Measurements from ENCODE around the gene PLCB2. TPM values are rescaled to one million over a fixed set of nuclear protein-coding genes. Genes with fewer than 3 reads are reported as not detected.

Gene PLCB2
- total RNA-seq, 1 donor from 2014 or later = 8.7 TPM

DNA sequence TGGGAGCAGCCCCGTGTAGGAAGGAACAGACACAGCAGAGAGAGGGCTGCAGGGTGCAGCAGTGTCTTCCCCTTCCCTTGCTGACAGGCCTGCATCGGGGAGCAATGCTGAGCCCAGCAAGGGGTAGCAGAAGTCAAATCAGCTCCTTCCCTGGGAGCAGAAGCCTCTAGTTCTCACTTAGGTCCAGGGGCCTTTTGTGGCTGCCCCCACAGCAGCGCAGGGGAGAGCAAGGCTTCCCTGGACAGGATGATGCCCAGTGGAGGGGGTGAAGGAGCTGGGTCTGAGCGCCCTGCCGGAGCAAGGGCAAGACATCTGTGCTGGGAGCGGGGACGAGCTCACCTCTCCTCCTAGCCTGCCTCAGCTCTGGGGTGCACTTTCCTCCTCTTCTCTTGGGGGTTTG lies 827 bp downstream of the PLCB2 start:
- Mint-ChIP-seq H3K27ac (ENCODE audit: unreplicated experiment) (no peak overlapping the region), H3K4me3 (no peak overlapping the region), H3K4me1 (peaks cover 9% of the 10 kb centered on the region), H3K9me3 (no peaks in the 10 kb centered on the region), H3K27me3 (ENCODE audit: low read depth) (peaks cover 20% of the 10 kb centered on the region), H3K36me3 (ENCODE audit: low read depth) (no peaks in the 10 kb centered on the region)
- DNase-seq (ENCODE audit: low read depth, low spot score) = no peak
- TF ChIP-seq, protein P1, sequence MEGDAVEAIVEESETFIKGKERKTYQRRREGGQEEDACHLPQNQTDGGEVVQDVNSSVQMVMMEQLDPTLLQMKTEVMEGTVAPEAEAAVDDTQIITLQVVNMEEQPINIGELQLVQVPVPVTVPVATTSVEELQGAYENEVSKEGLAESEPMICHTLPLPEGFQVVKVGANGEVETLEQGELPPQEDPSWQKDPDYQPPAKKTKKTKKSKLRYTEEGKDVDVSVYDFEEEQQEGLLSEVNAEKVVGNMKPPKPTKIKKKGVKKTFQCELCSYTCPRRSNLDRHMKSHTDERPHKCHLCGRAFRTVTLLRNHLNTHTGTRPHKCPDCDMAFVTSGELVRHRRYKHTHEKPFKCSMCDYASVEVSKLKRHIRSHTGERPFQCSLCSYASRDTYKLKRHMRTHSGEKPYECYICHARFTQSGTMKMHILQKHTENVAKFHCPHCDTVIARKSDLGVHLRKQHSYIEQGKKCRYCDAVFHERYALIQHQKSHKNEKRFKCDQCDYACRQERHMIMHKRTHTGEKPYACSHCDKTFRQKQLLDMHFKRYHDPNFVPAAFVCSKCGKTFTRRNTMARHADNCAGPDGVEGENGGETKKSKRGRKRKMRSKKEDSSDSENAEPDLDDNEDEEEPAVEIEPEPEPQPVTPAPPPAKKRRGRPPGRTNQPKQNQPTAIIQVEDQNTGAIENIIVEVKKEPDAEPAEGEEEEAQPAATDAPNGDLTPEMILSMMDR (conservative IDR thresholded peaks at IDR 0.05) = no peak

DNA sequence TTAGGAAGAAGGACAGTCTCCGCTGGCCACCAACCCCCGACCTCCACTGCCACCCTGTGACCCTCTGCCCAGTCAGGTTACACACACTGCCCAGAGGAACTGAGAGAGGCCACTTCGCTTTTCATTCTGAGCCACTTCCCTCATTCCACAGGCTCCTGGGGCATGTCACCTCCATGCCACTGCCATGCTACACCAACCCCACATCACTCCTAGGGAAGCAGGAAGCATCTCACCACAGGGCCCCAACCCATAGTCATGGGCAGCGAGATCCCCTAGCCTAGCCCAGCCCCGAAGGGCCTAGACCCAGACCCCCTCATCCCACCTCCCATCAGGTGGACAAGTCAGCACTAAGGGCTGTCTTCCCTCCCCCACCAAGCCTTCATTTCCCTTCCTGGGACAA lies 1.4 kb downstream of the PLCB2 start:
- Mint-ChIP-seq H3K27me3 (ENCODE audit: low read depth) (peaks cover 14% of the 10 kb centered on the region), H3K9me3 (no peaks in the 10 kb centered on the region), H3K4me1 (peaks cover 9% of the 10 kb centered on the region), H3K4me3 (no peak overlapping the region), H3K27ac (ENCODE audit: unreplicated experiment) (no peak overlapping the region), H3K36me3 (ENCODE audit: low read depth) (no peaks in the 10 kb centered on the region)
- no peak for DNase-seq (ENCODE audit: low read depth, low spot score)
- TF ChIP-seq, protein P1 (conservative IDR thresholded peaks at IDR 0.05) = no peak

DNA sequence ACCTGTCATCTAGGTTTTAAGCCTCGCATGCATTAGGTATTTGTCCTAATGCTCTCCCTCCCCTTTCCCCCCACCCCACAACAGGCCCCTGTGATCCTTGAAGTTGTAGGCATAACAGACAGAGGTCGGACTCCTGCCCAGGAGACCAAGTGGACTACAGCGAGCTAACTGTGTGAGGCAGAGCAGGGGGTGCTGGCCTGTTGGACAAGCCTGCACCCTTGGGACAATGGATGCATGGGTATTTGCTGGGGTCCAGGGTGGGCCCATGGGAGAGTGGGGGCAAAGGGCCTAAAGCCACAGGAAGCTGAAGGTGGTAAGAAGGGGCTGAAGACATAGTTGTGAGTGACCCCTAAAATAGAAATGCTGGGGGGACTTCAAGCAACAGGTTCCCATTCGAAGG lies 2.5 kb downstream of the PLCB2 start:
- Mint-ChIP-seq H3K4me1 (peaks cover 9% of the 10 kb centered on the region), H3K9me3 (no peaks in the 10 kb centered on the region), H3K4me3 (no peak overlapping the region)

DNA sequence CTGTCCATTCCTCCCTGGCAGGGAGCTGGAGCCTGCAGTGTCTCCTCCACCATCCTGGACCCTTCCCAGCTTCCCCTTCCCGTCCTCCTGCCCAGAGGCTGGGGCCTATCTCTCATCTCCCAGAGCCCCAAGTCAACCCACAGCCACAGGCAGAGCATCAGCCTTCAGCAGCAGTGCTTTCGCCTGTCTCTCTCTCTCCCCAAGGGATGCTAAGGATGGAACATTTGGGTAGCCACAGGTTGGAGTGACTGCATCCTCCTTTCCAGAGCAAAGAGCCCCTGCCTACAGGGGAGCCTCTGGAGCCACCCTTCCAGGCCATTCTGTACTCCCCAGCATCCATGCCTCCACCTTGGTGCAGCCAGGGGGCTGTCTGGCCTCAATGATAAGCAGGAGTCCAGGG lies 4.2 kb downstream of the PLCB2 start:
- H3K27me3 Mint-ChIP-seq (ENCODE audit: low read depth) = no peaks in the 10 kb centered on the region
- no peak overlapping the region for H3K4me3 Mint-ChIP-seq
- H3K4me1 Mint-ChIP-seq = no peaks in the 10 kb centered on the region
- DNase-seq (ENCODE audit: low read depth, low spot score) = no peak
- no peak overlapping the region for H3K27ac Mint-ChIP-seq (ENCODE audit: unreplicated experiment)
- H3K36me3 Mint-ChIP-seq (ENCODE audit: low read depth) = peaks cover 10% of the 10 kb centered on the region
- H3K9me3 Mint-ChIP-seq = peaks cover 8% of the 10 kb centered on the region
- TF ChIP-seq, protein P1 (conservative IDR thresholded peaks at IDR 0.05) = no peak

More for the DNA sequence above, 2.5 kb downstream of the PLCB2 start:
- Mint-ChIP-seq H3K27me3 (ENCODE audit: low read depth) (peaks cover 7% of the 10 kb centered on the region), H3K36me3 (ENCODE audit: low read depth) (no peaks in the 10 kb centered on the region), H3K27ac (ENCODE audit: unreplicated experiment) (no peak overlapping the region)
- no peak for DNase-seq (ENCODE audit: low read depth, low spot score)
- TF ChIP-seq, protein P1 (conservative IDR thresholded peaks at IDR 0.05) = no peak

DNA sequence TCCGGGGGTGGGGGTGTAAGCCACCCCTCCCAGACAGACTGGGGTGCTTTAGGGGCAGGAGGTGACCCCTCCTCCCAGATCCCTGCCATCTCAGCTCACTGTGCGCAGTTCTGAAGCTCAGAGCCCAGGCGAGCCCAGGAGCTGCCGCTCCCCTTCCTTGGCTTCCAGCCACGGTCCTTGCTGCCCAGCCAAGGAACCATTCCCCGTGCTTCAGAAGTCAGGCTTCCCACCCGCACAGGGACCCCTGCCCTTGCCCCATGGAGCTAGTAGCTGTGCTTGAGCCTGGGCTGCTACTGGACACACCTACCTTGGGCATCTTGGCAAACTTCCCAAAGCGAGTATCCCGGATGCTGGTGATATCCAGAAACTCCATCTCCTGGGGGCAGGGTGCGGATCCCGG lies 4.8 kb downstream of the PLCB2 start:
- peaks cover 10% of the 10 kb centered on the region for H3K36me3 Mint-ChIP-seq (ENCODE audit: low read depth)
- TF ChIP-seq, protein P1 (conservative IDR thresholded peaks at IDR 0.05) = no peak
- H3K27me3 Mint-ChIP-seq (ENCODE audit: low read depth) = no peaks in the 10 kb centered on the region
- H3K4me3 Mint-ChIP-seq = no peak overlapping the region
- H3K27ac Mint-ChIP-seq (ENCODE audit: unreplicated experiment) = no peak overlapping the region
- no peaks in the 10 kb centered on the region for H3K4me1 Mint-ChIP-seq
- DNase-seq (ENCODE audit: low read depth, low spot score) = no peak
- H3K9me3 Mint-ChIP-seq = peaks cover 8% of the 10 kb centered on the region
